Measurements from ENCODE around the gene CSAD. TPM values are rescaled to one million over a fixed set of nuclear protein-coding genes. Genes with fewer than 3 reads are reported as not detected.

Gene CSAD
- total RNA-seq, 1 donor from 2014 or later, result 44.9 TPM

DNA sequence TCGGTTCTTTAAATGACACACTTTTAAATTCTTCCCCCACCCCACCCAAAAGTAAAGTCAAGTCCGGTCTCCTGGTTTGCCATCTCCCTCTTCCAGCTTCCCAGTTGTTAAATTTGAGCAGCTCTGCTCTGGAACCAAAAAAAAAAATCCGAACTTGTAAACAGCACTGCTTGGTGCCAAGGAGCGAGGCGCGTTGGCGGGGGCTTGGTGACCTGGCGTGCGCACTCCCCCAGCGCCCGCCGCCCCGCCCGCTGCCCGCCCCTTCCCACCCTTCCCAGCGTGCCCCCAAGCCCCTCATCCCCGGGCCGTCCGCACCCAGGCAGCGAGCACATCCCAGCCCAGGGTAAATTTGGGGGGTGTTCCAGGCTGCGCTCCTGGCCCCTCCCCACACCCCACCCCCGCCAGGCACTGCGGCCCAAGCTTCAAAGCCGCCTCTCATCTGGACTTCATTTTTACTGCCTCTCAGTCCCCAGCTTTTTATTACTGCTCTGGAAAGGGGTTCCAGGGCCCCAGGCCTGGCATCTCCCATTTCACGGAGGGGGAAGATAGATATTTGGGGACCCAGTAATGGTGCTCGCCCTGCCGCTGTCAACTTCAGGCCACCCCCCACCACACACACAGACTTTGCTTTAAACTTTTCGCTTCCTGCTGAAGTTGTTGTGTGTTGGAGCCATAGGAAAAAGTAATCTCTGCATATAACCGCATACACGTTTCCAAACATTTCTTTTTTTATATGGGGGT, 38.0 kb upstream of the CSAD start:
- Histone ChIP-seq H3K4me3 (peak overlapping the region; percentile 75 to 91), H3K27ac (peak overlapping the region; percentile 99), H3K27me3 (no peaks in the 10 kb centered on the region), H3K36me3 (peaks cover 0 to 20% of the 10 kb centered on the region in 2 donors), H3K4me1 (peaks cover 74% of the 10 kb centered on the region), H3K9me3 (no peaks in the 10 kb centered on the region)
- TF ChIP-seq POLR2A (IDR thresholded peaks at IDR 0.05) (no peak), POLR2AphosphoS5 (IDR thresholded peaks at IDR 0.05; ENCODE audit: insufficient read depth in 1 of 2, low read depth in 1 of 2) (no peak)
- TF ChIP-seq, protein P1, sequence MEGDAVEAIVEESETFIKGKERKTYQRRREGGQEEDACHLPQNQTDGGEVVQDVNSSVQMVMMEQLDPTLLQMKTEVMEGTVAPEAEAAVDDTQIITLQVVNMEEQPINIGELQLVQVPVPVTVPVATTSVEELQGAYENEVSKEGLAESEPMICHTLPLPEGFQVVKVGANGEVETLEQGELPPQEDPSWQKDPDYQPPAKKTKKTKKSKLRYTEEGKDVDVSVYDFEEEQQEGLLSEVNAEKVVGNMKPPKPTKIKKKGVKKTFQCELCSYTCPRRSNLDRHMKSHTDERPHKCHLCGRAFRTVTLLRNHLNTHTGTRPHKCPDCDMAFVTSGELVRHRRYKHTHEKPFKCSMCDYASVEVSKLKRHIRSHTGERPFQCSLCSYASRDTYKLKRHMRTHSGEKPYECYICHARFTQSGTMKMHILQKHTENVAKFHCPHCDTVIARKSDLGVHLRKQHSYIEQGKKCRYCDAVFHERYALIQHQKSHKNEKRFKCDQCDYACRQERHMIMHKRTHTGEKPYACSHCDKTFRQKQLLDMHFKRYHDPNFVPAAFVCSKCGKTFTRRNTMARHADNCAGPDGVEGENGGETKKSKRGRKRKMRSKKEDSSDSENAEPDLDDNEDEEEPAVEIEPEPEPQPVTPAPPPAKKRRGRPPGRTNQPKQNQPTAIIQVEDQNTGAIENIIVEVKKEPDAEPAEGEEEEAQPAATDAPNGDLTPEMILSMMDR (IDR thresholded peaks at IDR 0.05), result no peak
- intact Hi-C loops (cut with DNase I), result loop anchor here (5.0 to 10.0 kb wide), 2 partner anchors 34 to 196 kb away; a partner anchor contains a TSS
- DNase-seq (ENCODE audit: extremely low spot score in 2 of 2), result no peak

DNA sequence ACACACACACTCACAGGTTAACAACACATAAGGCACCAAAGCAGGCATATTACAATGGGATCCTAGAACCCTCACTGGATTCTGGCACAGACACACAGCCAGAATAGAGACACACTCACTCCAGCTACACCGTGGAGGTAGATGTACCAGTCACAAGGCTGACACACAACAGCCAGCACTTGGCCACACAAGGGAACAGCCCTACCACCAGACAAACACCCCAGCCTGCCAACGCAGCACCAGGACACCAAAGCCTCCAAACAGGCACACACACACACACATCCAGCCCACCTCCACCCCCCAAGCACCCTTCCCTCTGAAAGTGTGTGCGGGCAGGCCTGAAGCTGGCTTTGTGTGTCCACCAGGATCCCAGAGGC, 37.2 kb upstream of the CSAD start:
- no peak for DNase-seq (ENCODE audit: extremely low spot score in 2 of 2)
- no peaks in the 10 kb centered on the region for H3K27me3 ChIP-seq
- peak overlapping the region; percentile 99 for H3K27ac ChIP-seq
- H3K36me3 ChIP-seq, result peaks cover 0 to 28% of the 10 kb centered on the region in 2 donors
- intact Hi-C loops (cut with DNase I), result loop anchor here (5.0 to 10.0 kb wide), 2 partner anchors 34 to 197 kb away; a partner anchor contains a TSS
- peak overlapping the region; percentile 75 to 91 for H3K4me3 ChIP-seq
- TF ChIP-seq POLR2A (IDR thresholded peaks at IDR 0.05), result no peak
- TF ChIP-seq POLR2AphosphoS5 (IDR thresholded peaks at IDR 0.05; ENCODE audit: insufficient read depth in 1 of 2, low read depth in 1 of 2), result no peak
- TF ChIP-seq, protein P1 (IDR thresholded peaks at IDR 0.05), result no peak
- peaks cover 74% of the 10 kb centered on the region for H3K4me1 ChIP-seq
- no peaks in the 10 kb centered on the region for H3K9me3 ChIP-seq

DNA sequence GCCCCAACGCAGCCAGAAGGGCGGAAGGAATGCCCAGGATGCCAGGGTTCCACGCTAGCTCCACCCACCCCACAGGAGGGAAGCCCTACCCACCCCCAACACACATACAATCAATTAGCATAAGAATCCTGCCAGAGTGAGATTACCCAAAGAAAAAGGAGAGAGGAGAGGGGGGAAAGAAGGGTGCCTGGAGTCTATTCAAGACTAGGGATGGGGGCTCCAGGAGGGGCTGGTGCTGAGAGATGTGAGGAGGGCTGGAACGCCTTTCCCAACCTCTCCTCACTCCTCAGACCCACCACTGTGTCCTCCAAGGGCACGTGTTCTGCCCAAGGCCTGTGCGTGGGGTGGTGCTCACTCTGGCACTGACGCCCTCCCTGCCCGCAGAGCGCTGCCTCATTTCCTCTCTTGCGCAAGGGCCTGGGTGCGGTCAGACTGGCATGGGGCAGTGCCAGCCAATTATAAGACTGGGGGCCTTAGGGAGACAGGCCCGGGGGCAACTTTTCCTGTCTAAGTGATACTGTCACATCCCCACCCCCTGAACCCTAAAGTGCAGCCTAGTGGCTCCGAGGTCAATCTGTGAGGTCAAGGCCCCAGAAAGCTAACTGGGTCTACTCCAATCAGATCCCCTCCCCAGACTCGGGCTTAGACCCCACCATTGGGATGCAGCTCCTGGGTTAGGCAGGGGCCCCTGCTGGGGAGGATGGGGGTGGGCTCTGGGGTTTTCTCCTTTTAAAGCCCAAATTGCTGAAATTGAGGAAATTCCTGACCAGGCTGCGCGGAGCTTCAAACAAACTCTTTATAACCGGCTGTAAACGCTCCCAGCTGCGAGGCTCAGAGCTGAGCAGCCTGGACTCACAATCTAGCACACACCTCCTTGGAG, 36.6 kb upstream of the CSAD start:
- no peaks in the 10 kb centered on the region for H3K27me3 ChIP-seq
- peaks cover 0 to 34% of the 10 kb centered on the region in 2 donors for H3K36me3 ChIP-seq
- intact Hi-C loops (cut with DNase I), result loop anchor here (5.0 to 10.0 kb wide), 2 partner anchors 35 to 198 kb away; a partner anchor contains a TSS
- no peak for DNase-seq (ENCODE audit: extremely low spot score in 2 of 2)
- H3K4me3 ChIP-seq, result peak overlapping the region; percentile 75 to 91
- H3K9me3 ChIP-seq, result no peaks in the 10 kb centered on the region
- TF ChIP-seq POLR2A (IDR thresholded peaks at IDR 0.05) (no peak), POLR2AphosphoS5 (IDR thresholded peaks at IDR 0.05; ENCODE audit: insufficient read depth in 1 of 2, low read depth in 1 of 2) (peak; percentile 57 to 62)
- TF ChIP-seq, protein P1 (IDR thresholded peaks at IDR 0.05), result no peak
- H3K4me1 ChIP-seq, result peaks cover 70% of the 10 kb centered on the region
- H3K27ac ChIP-seq, result peak overlapping the region; percentile 99

DNA sequence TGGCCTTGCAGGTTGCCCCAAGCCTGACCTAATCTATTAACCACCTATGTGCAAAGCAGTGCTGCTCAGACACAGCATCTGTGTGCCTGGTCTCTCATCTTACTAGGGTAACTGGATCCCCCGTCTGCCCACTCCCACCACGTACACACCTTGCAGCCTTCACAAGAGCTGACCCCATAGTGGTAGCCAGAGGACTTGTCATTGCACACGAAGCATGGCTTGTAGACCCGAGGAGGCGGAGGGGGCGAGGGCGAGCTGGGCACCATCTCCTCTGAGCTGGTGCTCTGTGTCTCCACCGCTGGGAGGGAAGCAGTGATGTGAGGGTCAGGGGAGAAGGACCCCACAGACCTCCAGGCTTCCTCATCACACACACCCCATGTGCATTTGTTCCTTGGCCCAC, 34.8 kb upstream of the CSAD start:
- Histone ChIP-seq H3K27ac (peak overlapping the region; percentile 99), H3K4me1 (peaks cover 64% of the 10 kb centered on the region), H3K27me3 (no peaks in the 10 kb centered on the region), H3K9me3 (no peaks in the 10 kb centered on the region), H3K4me3 (no peak overlapping the region), H3K36me3 (peaks cover 0 to 52% of the 10 kb centered on the region in 2 donors)
- no peak for DNase-seq (ENCODE audit: extremely low spot score in 2 of 2)
- intact Hi-C loops (cut with DNase I), result loop anchor here (5.0 to 10.0 kb wide), 2 partner anchors 37 to 199 kb away; a partner anchor contains a TSS
- TF ChIP-seq, protein P1 (IDR thresholded peaks at IDR 0.05), result no peak
- TF ChIP-seq POLR2AphosphoS5 (IDR thresholded peaks at IDR 0.05; ENCODE audit: insufficient read depth in 1 of 2, low read depth in 1 of 2), result no peak
- TF ChIP-seq POLR2A (IDR thresholded peaks at IDR 0.05), result no peak
